OCI-LY7 (cell line): ENCODE measurements around the gene ZNF101.

Experiments
- EZH2phosphoT487 ChIP-seq: fragments of 200-600 bp; sonication (generic); IDR thresholded peaks from 2 replicates; pipeline ENCODE4 v1.6.1; 2018; ENCODE audit warnings: low read depth, borderline replicate concordance, mild to moderate bottlenecking, mixed run types, antibody characterized with exemption, low read length, moderate library complexity, mixed read lengths
- TF ChIP-seq, protein P1 (sequence below): fragments of 200-600 bp; sonication (generic); conservative IDR thresholded peaks from 2 replicates; pipeline ENCODE4 v1.5.1; 2014; ENCODE audit warnings: mild to moderate bottlenecking, antibody characterized with exemption, low read length, moderate library complexity, mixed read lengths

DNA sequence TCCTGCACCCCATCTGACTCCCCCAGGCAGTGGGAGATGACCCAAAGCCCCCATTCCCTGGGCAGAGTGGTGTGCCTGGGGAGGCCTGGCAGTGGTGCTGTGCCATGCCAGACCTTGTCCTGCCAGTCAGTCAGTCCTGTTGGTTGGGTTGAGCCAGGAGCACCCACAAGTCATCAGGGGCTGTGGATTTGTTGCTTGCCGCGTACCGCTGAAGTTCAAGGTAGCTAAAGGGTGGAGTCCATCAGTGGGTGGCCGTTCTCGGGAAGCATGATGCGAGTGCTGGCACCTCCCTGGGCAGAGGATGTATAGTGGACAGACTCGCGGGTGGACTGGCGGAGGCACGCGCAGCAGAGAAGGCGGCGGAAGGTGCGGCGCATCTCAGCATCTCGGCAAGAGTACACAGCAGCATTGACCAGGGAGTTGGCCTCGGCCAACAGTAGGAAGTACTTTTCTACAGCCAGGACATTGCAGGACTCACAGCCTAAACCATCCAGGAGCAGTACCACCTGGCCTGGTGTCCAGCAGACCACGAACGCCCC is 44.5 kb upstream of the ZNF101 start:
- TF ChIP-seq, protein P1, sequence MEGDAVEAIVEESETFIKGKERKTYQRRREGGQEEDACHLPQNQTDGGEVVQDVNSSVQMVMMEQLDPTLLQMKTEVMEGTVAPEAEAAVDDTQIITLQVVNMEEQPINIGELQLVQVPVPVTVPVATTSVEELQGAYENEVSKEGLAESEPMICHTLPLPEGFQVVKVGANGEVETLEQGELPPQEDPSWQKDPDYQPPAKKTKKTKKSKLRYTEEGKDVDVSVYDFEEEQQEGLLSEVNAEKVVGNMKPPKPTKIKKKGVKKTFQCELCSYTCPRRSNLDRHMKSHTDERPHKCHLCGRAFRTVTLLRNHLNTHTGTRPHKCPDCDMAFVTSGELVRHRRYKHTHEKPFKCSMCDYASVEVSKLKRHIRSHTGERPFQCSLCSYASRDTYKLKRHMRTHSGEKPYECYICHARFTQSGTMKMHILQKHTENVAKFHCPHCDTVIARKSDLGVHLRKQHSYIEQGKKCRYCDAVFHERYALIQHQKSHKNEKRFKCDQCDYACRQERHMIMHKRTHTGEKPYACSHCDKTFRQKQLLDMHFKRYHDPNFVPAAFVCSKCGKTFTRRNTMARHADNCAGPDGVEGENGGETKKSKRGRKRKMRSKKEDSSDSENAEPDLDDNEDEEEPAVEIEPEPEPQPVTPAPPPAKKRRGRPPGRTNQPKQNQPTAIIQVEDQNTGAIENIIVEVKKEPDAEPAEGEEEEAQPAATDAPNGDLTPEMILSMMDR: no peak
- TF ChIP-seq EZH2phosphoT487: no peak
